Measurements from ENCODE around the gene ZXDA. TPM values are rescaled to one million over a fixed set of nuclear protein-coding genes. Genes with fewer than 3 reads are reported as not detected.
"Not testable (repeated sequence)": the region's sequence is repeated elsewhere in the genome, so short reads cannot be mapped to it uniquely, and the experiment has no call there.

Gene ZXDA, protein sequence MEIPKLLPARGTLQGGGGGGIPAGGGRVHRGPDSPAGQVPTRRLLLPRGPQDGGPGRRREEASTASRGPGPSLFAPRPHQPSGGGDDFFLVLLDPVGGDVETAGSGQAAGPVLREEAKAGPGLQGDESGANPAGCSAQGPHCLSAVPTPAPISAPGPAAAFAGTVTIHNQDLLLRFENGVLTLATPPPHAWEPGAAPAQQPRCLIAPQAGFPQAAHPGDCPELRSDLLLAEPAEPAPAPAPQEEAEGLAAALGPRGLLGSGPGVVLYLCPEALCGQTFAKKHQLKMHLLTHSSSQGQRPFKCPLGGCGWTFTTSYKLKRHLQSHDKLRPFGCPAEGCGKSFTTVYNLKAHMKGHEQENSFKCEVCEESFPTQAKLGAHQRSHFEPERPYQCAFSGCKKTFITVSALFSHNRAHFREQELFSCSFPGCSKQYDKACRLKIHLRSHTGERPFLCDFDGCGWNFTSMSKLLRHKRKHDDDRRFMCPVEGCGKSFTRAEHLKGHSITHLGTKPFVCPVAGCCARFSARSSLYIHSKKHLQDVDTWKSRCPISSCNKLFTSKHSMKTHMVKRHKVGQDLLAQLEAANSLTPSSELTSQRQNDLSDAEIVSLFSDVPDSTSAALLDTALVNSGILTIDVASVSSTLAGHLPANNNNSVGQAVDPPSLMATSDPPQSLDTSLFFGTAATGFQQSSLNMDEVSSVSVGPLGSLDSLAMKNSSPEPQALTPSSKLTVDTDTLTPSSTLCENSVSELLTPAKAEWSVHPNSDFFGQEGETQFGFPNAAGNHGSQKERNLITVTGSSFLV
- polyA plus RNA-seq (1.1 to 1.5 TPM (median 1.2 TPM) in 3 replicates), polyA minus RNA-seq (3.0 to 4.5 TPM (median 4.2 TPM) in 3 replicates)
- polyA plus RNA-seq (2011; ENCODE audit: low read depth) = 0.99 TPM
- polyA plus RNA-seq (2011; cell fraction: cytosol; rRNA removed) = 0.66 TPM in 2 replicates
- 1.4 and 1.6 TPM in 2 replicates for polyA plus RNA-seq (2011; cell fraction: nucleus; rRNA removed)
- 0.95 and 1.2 TPM in 2 replicates for polyA plus RNA-seq (2012; ENCODE audit: low replicate concordance)
- polyA minus RNA-seq (2011; cell fraction: cytosol; rRNA and poly(A)+ RNA removed) = 4.2 TPM
- 3.6 and 5.7 TPM in 2 replicates for polyA minus RNA-seq (2011; cell fraction: nucleus; rRNA and poly(A)+ RNA removed)

DNA sequence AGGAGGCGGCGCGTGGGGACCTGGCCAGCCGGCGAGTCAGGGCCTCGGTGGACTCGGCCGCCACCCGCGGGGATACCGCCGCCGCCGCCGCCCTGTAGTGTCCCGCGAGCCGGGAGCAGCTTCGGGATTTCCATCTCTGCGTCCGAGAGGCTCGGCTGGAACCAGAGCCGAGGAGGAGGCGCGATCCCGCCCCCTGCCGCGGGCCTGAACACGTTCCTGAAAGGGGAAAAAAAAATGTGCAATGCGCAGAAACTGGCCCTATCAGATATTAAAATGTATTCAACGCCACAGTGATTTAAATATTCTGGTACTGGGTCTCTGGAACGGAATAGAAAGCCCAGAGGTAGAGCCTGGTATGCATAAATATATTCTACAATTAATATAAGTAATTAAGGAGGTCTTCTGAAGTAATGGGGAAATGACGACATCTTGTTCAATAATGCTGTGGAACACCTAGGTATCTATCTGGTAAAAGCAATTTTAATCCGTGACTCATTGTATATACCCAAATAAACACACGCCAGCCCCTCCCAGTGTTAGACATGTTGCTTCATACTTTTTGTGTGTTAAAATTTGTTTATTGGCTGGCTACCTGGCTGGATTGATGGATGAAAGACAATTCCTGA lies at the start of gene ZXDA:
TSS of gene ZXDA (minus strand) at position 172 of the 626 bp plus-strand sequence. CDS start at position 134, 38 bp downstream.
- dilution Hi-C loops (cut with MboI; ENCODE audit: extremely low pct_ligation_motif_present, low sequenced_read_pairs); H3K36me3 ChIP-seq (ENCODE audit: control insufficient read depth in 2 of 2, extremely low read depth in 1 of 2, insufficient read depth in 2 of 2, low read length in 2 of 2); DNase-seq (ENCODE audit: low read depth, low spot score); H3K27me3 ChIP-seq (ENCODE audit: control insufficient read depth, extremely low read depth, insufficient read depth, low read length); H3K4me1 ChIP-seq (ENCODE audit: control insufficient read depth, extremely low read depth, insufficient read depth, low read length); H3K9me3 ChIP-seq (ENCODE audit: control insufficient read depth, low read depth, low read length); H4K20me1 ChIP-seq (ENCODE audit: control insufficient read depth, extremely low read depth, insufficient read depth, low read length); H2AFZ ChIP-seq (ENCODE audit: control insufficient read depth, low read length); H3K9me1 ChIP-seq (ENCODE audit: control insufficient read depth, extremely low read depth, insufficient read depth, low read length); FAIRE-seq; H3K79me2 ChIP-seq (ENCODE audit: control insufficient read depth, insufficient read depth, low read length): not testable (repeated sequence)
- Histone ChIP-seq H3K9ac (ENCODE audit: control insufficient read depth, extremely low read depth, insufficient read depth, low read length) (peak within 1 kb of the TSS; percentile 68), H3K4me2 (ENCODE audit: control insufficient read depth, extremely low read depth, insufficient read depth, low read depth, low read length) (peak within 1 kb of the TSS; percentile 67), H3K27ac (ENCODE audit: control insufficient read depth, insufficient read depth, low read length) (peak within 1 kb of the TSS; percentile 43), H3K4me3 (ENCODE audit: control insufficient read depth in 2 of 3, extremely low read depth in 1 of 3, insufficient read depth in 2 of 3, low read depth in 1 of 3, low read length in 3 of 3) (peak within 1 kb of the TSS; percentile 35 to 43 (median 42))

DNA sequence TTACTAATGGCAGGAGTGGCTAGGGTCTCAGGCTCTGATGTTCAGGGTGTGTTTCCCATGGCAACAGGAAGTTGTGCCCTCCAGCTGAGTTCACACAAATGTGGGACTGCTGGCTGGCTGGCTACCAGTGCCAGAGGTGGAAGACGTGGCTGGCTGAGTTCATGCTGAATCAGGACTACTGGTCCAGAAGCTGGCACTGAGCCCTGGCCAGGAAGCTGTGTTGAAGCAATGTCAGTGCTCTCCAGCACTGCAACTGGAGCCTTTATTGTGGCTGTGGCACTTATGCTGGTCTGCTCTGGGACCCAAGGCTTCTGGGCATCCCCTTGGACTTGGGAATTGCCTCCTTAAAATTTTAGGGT lies 42.0 kb upstream of the ZXDA start:
- H3K4me1 ChIP-seq (ENCODE audit: control insufficient read depth, extremely low read depth, insufficient read depth, low read length) = no peaks in the 10 kb centered on the region
- dilution Hi-C loops (cut with MboI; ENCODE audit: extremely low pct_ligation_motif_present, low sequenced_read_pairs) = no loop called here
- H3K4me2 ChIP-seq (ENCODE audit: control insufficient read depth, extremely low read depth, insufficient read depth, low read depth, low read length) = no peak overlapping the region
- H2AFZ ChIP-seq (ENCODE audit: control insufficient read depth, low read length) = no peak overlapping the region
- no peak for DNase-seq (ENCODE audit: low read depth, low spot score)
- no peak overlapping the region for H3K9ac ChIP-seq (ENCODE audit: control insufficient read depth, extremely low read depth, insufficient read depth, low read length)
- no peak overlapping the region for H3K4me3 ChIP-seq (ENCODE audit: control insufficient read depth in 2 of 3, extremely low read depth in 1 of 3, insufficient read depth in 2 of 3, low read depth in 1 of 3, low read length in 3 of 3)
- TF ChIP-seq CTCF (optimal IDR thresholded peaks at IDR 0.05 in 1 of 3, IDR thresholded peaks at IDR 0.05 in 1 of 3, conservative IDR thresholded peaks at IDR 0.05 in 1 of 3; ENCODE audit: extremely low read depth in 1 of 3, insufficient read depth in 2 of 3, low read length in 3 of 3) = no peak
- TF ChIP-seq EZH2 (IDR thresholded peaks at IDR 0.05; ENCODE audit: low read length) = no peak
- no peaks in the 10 kb centered on the region for H4K20me1 ChIP-seq (ENCODE audit: control insufficient read depth, extremely low read depth, insufficient read depth, low read length)
- H3K27ac ChIP-seq (ENCODE audit: control insufficient read depth, insufficient read depth, low read length) = no peak overlapping the region
- H3K9me3 ChIP-seq (ENCODE audit: control insufficient read depth, low read depth, low read length) = peaks cover 5% of the 10 kb centered on the region
- no peak for FAIRE-seq
- no peaks in the 10 kb centered on the region for H3K27me3 ChIP-seq (ENCODE audit: control insufficient read depth, extremely low read depth, insufficient read depth, low read length)
- no peaks in the 10 kb centered on the region for H3K79me2 ChIP-seq (ENCODE audit: control insufficient read depth, insufficient read depth, low read length)
- H3K36me3 ChIP-seq (ENCODE audit: control insufficient read depth in 2 of 2, extremely low read depth in 1 of 2, insufficient read depth in 2 of 2, low read length in 2 of 2) = no peaks in the 10 kb centered on the region
- no peaks in the 10 kb centered on the region for H3K9me1 ChIP-seq (ENCODE audit: control insufficient read depth, extremely low read depth, insufficient read depth, low read length)
